OCI-LY3 (cell line): ENCODE data around the gene INPP5F.

ENCODE experiments used
- EZH2phosphoT487 ChIP-seq: fragments of 200-600 bp; shearing (Covaris generic); IDR thresholded peaks from 2 replicates; pipeline ENCODE4 v1.6.1; 2018; ENCODE audit warnings: antibody characterized with exemption, mixed run types, low read depth
- TF ChIP-seq, protein P1 (sequence below): fragments of 200-600, 300-600 bp; sonication (generic); IDR thresholded peaks from 2 replicates; pipeline ENCODE4 v1.5.1; 2014; ENCODE audit warnings: antibody characterized with exemption, low read length, low read depth

- TF ChIP-seq, protein P1, sequence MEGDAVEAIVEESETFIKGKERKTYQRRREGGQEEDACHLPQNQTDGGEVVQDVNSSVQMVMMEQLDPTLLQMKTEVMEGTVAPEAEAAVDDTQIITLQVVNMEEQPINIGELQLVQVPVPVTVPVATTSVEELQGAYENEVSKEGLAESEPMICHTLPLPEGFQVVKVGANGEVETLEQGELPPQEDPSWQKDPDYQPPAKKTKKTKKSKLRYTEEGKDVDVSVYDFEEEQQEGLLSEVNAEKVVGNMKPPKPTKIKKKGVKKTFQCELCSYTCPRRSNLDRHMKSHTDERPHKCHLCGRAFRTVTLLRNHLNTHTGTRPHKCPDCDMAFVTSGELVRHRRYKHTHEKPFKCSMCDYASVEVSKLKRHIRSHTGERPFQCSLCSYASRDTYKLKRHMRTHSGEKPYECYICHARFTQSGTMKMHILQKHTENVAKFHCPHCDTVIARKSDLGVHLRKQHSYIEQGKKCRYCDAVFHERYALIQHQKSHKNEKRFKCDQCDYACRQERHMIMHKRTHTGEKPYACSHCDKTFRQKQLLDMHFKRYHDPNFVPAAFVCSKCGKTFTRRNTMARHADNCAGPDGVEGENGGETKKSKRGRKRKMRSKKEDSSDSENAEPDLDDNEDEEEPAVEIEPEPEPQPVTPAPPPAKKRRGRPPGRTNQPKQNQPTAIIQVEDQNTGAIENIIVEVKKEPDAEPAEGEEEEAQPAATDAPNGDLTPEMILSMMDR: no peak
- TF ChIP-seq EZH2phosphoT487: no peak
Observed at GRCh38 chr10:119737823-119738222, 12.0 kb downstream of the INPP5F start.
